Neutrophil (primary cell): ENCODE data around the gene PTPN14.

Source experiments
- H3K27ac ChIP-seq: fragments of 200-600 bp; sonication (generic); 2 replicates; pipeline ENCODE4 v1.5.1; 2016; ENCODE audit warnings: mild to moderate bottlenecking, moderate library complexity
- H3K27me3 ChIP-seq: fragments of 200-600 bp; sonication (generic); 2 replicates; pipeline ENCODE4 v1.6.0; 2016; ENCODE audit warnings: mild to moderate bottlenecking
- H3K36me3 ChIP-seq: fragments of 200-600 bp; sonication (generic); 2 replicates; pipeline ENCODE4 v1.5.1; 2017
- H3K4me1 ChIP-seq, 2 experiments: fragments of 200-600 bp in 1 of 2; sonication (generic) in 1 of 2; 1 replicate in 1 of 2; 2 replicates in 1 of 2; pipeline versions ENCODE4 v1.5.1 to v1.6.1; 2013 to 2016; ENCODE audit warnings: low read depth in 1 of 2, low read length in 1 of 2, mild to moderate bottlenecking in 1 of 2, moderate library complexity in 1 of 2; ENCODE audit not compliant: control insufficient read depth in 1 of 2, insufficient read depth in 1 of 2
- H3K4me3 ChIP-seq, 2 experiments: fragments of 200-600 bp in 1 of 2; sonication (generic) in 1 of 2; 1 replicate in 1 of 2; 2 replicates in 1 of 2; pipeline ENCODE4 v1.5.1; 2013 to 2016; ENCODE audit warnings: low read depth in 1 of 2, low read length in 1 of 2, mild to moderate bottlenecking in 1 of 2, moderate library complexity in 1 of 2
- H3K9me3 ChIP-seq: fragments of 200-600 bp; sonication (generic); 2 replicates; pipeline ENCODE4 v1.5.1; 2016
- TF ChIP-seq, protein P1 (sequence below): fragments of 200-600 bp; sonication (generic); IDR thresholded peaks from 2 replicates; pipeline ENCODE4 v1.5.1; 2016; ENCODE audit warnings: antibody characterized with exemption

The PTPN14 gene

DNA sequence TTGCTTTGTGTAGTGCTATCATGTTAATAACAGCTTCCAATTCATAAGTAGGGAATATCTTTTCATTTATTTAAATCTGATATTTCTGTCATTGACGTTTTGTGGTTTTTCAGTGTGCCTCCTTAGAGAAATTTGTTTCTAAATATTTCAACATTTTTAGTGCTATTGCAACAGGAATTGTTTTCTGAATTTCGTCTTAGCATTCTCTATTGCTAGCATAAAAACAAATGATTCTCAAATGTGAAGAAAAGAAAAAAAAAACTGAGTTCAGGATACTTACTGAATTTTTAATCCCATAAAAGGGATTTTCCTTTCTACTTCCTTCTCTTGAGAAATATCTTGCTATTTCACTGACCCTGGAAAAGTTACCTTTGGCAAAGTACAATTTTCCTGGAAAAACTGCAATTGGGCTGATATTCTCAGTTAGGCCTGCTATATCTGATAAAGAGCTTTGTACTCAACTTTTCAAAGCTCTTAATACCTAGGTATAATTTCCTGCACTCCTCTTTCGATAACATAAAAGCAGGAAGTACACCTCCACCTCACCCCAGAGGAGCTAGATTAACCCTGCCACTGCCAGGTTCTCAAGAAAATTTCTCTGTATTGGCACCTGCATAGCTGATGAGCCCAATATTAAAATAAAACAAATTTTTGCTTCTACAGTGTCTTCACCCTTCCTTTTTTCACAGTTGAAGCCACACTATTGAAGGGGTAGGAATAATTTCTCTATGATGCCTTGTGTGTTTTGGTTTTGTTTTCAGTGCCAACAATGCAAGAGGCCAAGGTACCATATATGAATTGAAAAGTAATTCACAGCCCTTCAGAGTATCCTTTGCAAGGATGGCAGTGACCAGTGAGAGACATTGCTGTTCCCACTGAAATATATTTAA lies 35.6 kb downstream of the PTPN14 start:
- H3K27ac ChIP-seq: no peak overlapping the region
- no peak overlapping the region for H3K4me3 ChIP-seq
- no peaks in the 10 kb centered on the region for H3K9me3 ChIP-seq
- peaks cover 0 to 20% of the 10 kb centered on the region in 2 experiments for H3K4me1 ChIP-seq
- H3K27me3 ChIP-seq: peaks cover 14% of the 10 kb centered on the region
- H3K36me3 ChIP-seq: no peaks in the 10 kb centered on the region
- TF ChIP-seq, protein P1, sequence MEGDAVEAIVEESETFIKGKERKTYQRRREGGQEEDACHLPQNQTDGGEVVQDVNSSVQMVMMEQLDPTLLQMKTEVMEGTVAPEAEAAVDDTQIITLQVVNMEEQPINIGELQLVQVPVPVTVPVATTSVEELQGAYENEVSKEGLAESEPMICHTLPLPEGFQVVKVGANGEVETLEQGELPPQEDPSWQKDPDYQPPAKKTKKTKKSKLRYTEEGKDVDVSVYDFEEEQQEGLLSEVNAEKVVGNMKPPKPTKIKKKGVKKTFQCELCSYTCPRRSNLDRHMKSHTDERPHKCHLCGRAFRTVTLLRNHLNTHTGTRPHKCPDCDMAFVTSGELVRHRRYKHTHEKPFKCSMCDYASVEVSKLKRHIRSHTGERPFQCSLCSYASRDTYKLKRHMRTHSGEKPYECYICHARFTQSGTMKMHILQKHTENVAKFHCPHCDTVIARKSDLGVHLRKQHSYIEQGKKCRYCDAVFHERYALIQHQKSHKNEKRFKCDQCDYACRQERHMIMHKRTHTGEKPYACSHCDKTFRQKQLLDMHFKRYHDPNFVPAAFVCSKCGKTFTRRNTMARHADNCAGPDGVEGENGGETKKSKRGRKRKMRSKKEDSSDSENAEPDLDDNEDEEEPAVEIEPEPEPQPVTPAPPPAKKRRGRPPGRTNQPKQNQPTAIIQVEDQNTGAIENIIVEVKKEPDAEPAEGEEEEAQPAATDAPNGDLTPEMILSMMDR: no peak

GRCh38 chr1:214514819-214515383 lies 36.5 kb downstream of the PTPN14 start:
- Histone ChIP-seq H3K36me3 (no peaks in the 10 kb centered on the region), H3K4me1 (peaks cover 0 to 20% of the 10 kb centered on the region in 2 experiments), H3K9me3 (no peaks in the 10 kb centered on the region), H3K27ac (no peak overlapping the region), H3K27me3 (peaks cover 10% of the 10 kb centered on the region), H3K4me3 (no peak overlapping the region)
- TF ChIP-seq, protein P1: no peak

DNA sequence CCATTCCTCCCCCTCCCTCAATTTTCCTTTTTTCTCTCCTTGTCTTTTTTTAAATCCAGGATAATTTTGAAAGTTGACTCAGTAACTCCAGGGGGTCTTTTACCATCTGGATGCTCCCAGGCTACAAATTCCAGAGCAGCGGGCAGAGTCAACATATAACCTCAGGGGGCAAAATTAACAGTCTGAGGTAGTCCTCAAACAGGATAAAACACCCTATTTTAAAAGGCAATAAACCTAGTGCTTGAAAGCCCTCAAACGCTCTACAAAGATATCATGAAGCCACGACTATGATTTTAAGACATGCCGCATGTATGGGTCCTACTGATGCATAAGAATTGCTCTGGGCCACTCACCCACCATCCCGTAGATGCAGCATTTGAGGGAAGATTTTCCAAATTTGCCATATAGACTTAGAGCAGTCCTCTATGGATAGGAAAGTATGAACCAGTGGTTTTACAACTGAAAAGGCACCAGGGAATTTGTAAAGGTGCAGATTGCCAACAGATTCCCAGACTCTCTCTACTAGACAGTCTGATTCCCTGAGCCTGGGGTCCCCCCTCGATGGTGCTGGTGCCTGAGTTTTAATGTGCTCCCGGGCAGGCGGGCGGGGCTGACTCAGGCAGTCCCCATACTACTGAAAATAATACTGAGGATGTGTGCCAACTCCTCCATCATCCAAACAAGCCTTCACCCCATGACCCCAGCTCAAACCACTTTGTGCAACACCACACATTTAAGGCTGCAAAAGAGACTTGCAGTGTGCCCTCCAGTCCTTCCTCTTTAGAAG lies 37.2 kb downstream of the PTPN14 start:
- peaks cover 10% of the 10 kb centered on the region for H3K27me3 ChIP-seq
- TF ChIP-seq, protein P1: no peak
- no peak overlapping the region for H3K27ac ChIP-seq
- H3K9me3 ChIP-seq: no peaks in the 10 kb centered on the region
- H3K4me3 ChIP-seq: no peak overlapping the region
- peaks cover 0 to 20% of the 10 kb centered on the region in 2 experiments for H3K4me1 ChIP-seq
- H3K36me3 ChIP-seq: no peaks in the 10 kb centered on the region

DNA sequence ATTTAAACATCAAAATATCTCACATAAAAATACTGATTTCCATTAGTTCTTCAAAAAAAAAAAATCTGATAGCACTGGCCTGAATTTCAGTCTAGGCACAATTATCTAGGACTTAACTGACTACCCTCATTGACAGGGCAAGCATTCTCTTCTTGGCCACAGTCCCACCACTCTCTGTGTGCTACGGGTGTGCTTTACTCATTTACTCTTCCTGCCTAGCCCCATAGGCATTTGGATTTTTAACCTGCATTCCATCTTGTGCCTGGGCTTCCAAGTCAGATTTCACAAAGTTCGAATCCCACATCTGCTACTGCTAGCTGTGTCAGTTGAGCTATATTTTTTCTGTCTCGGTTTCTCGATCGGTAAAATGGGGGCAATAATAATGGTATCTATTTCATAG lies 38.0 kb downstream of the PTPN14 start:
- TF ChIP-seq, protein P1: no peak
- H3K27ac ChIP-seq: no peak overlapping the region
- no peak overlapping the region for H3K4me3 ChIP-seq
- no peaks in the 10 kb centered on the region for H3K36me3 ChIP-seq
- H3K4me1 ChIP-seq: peaks cover 0 to 20% of the 10 kb centered on the region in 2 experiments
- H3K9me3 ChIP-seq: no peaks in the 10 kb centered on the region
- peaks cover 10% of the 10 kb centered on the region for H3K27me3 ChIP-seq

DNA sequence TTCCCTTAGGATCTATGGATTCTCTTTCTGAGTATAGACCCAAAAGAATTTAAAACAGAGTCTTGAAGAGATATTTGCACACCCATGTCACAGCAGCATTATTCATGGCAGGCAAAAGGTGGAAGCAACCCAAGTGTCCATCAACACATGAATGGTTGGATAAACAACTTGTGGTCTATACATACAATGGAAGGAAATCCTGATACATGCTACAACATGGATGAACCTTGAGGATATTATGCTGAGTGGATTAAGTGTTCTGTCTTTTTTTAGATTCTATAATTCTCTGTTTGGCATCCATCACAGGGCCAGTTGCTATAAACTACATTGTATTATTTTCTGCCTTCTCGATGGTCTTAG lies 39.8 kb downstream of the PTPN14 start:
- H3K9me3 ChIP-seq: no peaks in the 10 kb centered on the region
- TF ChIP-seq, protein P1: no peak

More for the DNA sequence above, 39.8 kb downstream of the PTPN14 start:
- H3K27ac ChIP-seq: no peak overlapping the region
- peaks cover 0 to 20% of the 10 kb centered on the region in 2 experiments for H3K4me1 ChIP-seq
- peaks cover 10% of the 10 kb centered on the region for H3K27me3 ChIP-seq
- H3K36me3 ChIP-seq: no peaks in the 10 kb centered on the region
- H3K4me3 ChIP-seq: no peak overlapping the region
